ENCODE measurements around the gene UBE2E2.
A peak's percentile ranks its signal among the peaks of the same experiment; 100 is the strongest.
"Not testable (repeated sequence)": the region's sequence is repeated elsewhere in the genome, so short reads cannot be mapped to it uniquely, and the experiment has no call there.

UBE2E2 gene

GRCh38 chr3:23202921-23203707 lies at the start of gene UBE2E2:
Gene UBE2E2, plus strand, starts transcription at chr3:23203327.
- peak; percentile 57 to 65 for DNase-seq

- no peak for DNase-seq
These were observed 49.7 kb upstream of the UBE2E2 start for GRCh38 chr3:23153436-23153835.

- no peak for DNase-seq
These were observed 45.8 kb upstream of the UBE2E2 start for GRCh38 chr3:23157331-23157730.

- no peak for DNase-seq
These were observed 43.2 kb upstream of the UBE2E2 start for GRCh38 chr3:23159929-23160328.

DNA sequence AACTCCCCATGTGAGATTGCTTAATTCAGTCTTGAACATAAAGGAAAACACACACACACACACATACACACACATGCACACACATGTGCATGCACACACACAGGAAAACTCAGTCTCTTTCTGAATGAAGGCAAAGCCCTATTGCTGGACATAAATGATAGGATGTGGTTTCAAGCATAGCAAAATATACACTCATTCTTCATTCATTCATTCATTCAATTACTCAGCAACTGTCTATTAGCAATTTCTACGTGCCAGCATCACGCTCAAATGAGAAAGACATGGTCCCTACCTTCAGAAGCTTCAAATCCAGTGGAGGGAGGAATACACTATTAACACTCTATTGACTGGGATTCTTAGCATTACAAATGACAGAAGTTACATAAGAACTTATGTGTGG lies 41.8 kb upstream of the UBE2E2 start:
- DNase-seq = no peak

GRCh38 chr3:23161896-23162570 lies 41.1 kb upstream of the UBE2E2 start:
- DNase-seq = no peak

- no peak for DNase-seq
These were observed 40.2 kb upstream of the UBE2E2 start for GRCh38 chr3:23162934-23163333.

- DNase-seq = no peak
These were observed 38.4 kb upstream of the UBE2E2 start for GRCh38 chr3:23164746-23165145.

GRCh38 chr3:23165571-23165970 lies 37.6 kb upstream of the UBE2E2 start:
- DNase-seq = no peak

DNA sequence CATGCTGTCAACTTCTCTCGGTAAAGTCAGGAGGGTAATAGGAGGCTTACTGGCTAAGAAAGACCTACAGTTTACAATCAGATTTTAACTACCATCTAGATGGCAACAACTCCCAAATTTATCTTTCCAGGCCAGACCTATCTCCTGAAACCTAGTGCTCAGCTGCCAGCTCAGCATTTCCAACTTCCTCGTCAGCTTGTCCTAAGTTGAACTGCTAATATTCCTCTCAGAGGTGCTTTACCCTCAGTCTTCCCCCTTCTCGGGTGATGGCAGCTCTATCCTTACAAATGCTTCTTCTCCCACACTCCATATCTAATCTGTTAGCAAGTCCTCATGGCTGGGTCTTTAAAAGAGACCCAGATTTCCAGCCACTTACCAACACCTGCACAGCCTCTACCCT lies 36.9 kb upstream of the UBE2E2 start:
- no peak for DNase-seq

- no peak for DNase-seq
These were observed 36.3 kb upstream of the UBE2E2 start for GRCh38 chr3:23166845-23167244.

DNA sequence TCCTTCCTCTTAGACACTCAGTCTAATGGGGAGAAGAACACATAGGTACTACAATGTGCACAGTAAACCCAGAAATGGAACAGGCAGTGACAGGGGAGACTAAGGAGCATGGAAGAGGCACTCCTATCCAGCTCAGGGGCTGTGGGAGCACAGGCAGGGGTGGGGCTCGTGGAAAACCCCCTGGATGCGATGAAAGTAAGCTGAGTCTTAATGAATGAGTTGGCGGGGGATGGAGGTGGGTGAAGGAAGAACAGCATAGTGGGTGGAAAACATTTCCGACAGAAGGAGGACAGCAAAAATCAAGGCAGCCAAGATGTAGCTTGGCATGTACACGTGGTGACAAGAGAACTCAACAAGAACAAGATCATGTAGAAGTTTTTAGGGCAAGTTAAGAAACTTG lies 33.6 kb upstream of the UBE2E2 start:
- DNase-seq = no peak

DNA sequence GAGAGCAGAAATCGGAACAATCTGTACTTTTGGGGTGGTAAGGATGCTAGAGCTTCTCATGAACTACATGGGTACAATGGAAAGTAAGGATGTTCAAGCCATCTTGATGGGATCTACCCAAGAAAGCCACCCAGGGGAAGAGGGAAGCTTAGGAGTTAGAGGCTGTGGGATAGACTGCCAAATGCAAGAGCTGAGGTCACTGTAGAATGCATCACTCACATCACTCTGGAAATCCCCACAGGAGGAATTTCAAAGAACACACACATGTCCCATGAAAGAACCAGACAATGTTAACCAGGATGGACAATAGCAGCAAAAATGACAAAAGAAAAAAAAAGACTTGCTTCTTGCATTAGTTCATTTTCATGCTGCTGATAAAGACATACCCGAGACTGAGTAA lies 32.8 kb upstream of the UBE2E2 start:
- DNase-seq = no peak

- DNase-seq = no peak
These were observed 31.1 kb upstream of the UBE2E2 start for GRCh38 chr3:23172059-23172458.

GRCh38 chr3:23174426-23175039 lies 28.6 kb upstream of the UBE2E2 start:
- no peak for DNase-seq

DNA sequence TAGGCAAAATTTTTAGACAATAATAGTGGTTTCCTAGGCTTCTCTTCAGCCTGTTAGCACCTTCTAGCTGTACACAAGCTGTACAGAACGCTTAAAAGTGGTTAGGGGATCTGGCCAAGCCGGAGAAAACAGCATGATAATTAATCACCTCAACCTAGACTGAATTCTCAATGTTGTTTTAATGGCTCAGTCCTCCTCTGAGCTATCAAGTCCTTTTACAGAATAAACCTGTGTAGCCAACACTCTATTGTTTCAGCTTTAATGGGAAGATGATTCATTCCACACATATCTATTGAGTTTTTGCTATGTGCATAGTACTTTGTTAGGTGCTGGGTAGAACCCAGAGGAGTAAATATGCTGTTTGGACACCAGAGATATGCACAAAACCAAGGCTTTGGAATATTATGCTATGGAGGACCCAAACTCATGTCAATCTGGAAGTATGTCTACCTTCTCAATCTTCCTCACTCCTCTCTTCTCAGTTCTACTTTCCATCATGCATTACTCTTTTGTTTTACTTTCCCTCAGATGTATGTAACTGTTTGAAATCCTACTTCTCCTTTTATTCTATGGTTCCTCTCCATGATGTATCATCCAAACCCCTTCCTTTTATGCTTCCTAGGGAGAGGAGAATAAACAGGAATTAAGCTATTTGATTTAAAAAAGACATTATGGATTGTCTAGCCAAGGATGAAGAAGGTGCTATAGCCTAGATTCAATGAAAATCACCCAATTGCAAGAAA lies 27.6 kb upstream of the UBE2E2 start:
- peak in 1 of 2 experiments; percentile 21 for DNase-seq

GRCh38 chr3:23176839-23177238 lies 26.3 kb upstream of the UBE2E2 start:
- not testable (repeated sequence) for DNase-seq

DNA sequence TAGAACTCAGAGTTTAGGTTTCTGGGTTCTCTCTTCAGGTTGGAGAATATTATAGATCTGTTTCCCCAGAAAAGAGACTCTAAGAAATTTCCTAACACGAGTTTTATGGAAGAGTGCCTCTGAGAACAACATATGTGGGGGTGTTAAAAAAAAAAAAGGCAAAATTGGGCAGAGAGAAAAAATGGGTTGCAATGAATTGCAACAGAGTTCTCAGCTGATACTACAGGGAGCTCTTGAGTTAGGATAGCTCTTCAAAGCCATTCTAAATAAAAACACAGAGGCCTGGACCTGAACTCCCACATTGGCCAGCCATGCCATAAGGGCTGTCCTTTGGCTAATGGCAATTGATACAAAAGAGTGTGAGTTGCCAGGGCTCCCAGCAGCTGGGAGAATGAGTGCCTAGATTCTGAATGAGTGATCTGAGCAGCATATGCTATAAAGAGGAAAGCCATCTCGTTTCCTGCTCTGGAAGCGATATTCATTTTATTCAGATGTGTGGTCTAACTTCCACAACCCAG lies 20.1 kb upstream of the UBE2E2 start:
- no peak for DNase-seq

DNA sequence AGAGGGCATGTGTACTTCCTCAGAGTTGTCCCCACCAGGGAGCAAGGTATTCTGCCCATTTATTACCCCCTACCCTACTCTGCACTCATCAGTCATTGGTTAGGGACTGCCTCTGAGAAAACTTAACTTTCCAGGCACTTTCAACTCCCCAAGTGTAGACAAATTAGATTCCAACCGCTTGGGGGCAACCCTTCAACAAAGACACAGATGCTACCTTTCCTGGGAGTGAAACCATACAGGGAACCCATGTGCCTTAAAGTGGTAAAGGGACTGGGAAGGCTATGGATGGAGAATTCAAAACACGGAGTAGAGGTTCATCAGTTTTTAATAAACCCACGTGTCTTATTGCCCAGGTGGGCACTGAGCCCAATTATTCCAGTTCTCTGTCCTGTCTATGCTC lies 19.4 kb upstream of the UBE2E2 start:
- peak; percentile 17 to 23 for DNase-seq

DNA sequence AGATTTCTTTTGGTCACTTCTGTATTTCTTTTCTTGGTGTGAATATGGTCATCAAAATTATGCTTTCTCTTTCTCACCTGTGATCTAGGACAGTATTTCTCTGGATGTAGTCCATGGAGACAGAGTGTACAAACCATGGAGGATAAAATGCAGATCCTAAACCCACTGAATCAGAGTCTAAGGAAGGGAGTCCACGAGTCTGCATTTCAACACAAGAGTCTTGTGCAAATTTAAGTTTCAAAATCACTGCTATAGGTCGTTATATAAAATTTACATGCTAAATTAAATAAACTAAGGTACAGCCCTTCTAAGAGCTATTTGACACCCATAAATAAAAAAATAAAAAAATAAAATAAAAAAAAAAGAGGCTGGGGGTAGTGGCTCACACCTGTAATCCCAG lies 17.3 kb upstream of the UBE2E2 start:
- no peak for DNase-seq

GRCh38 chr3:23189187-23189586 lies 13.9 kb upstream of the UBE2E2 start:
- DNase-seq = no peak

GRCh38 chr3:23192816-23193215 lies 10.3 kb upstream of the UBE2E2 start:
- DNase-seq = no peak

GRCh38 chr3:23193831-23194230 lies 9.3 kb upstream of the UBE2E2 start:
- no peak for DNase-seq
